ENCODE data around the gene TRIM38. TPM values are rescaled to one million over a fixed set of nuclear protein-coding genes. Genes with fewer than 3 reads are reported as not detected.

Gene TRIM38
- total RNA-seq, 2 donors from 2014 or later, result 9.7 to 13.4 TPM

GRCh38 chr6:26032340-26033084 lies 69.9 kb downstream of the TRIM38 start:
- DNase-seq, result peak; percentile 60
- no peaks in the 10 kb centered on the region for H3K36me3 ChIP-seq

DNA sequence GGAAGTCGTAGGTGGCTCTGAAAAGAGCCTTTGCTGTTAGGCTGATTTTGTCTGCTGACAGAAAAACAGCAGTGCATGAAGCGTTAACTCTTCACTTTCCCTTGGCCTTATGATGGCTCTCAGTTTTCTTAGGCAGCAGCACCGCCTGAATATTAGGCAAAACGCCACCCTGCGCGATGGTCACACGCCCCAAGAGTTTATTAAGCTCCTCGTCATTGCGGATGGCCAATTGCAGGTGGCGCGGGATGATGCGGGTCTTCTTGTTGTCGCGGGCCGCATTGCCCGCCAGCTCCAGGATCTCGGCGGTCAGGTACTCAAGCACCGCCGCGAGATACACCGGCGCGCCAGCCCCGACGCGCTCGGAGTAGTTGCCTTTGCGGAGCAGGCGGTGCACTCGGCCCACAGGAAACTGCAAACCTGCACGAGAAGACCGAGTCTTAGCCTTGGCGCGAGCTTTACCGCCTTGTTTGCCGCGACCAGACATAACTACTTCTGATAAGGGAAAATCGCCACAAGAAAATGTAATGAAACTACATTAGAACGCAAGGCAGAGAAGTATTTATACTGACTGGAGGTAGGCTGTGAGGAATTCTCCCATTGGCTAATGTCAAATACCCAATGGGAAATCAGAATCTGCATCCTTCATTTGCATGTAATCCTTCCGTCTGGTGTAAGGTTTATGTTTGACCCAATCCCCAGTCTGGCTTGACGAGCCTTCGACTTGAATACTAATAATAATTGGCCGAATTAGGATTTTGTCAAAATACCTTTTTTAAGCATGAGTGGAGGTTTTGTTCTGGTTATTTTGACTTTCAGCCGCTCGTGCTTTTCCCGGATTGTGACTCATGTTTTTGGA lies 70.7 kb downstream of the TRIM38 start:
- H3K27me3 ChIP-seq, result no peaks in the 10 kb centered on the region
- H3K9ac ChIP-seq (ENCODE audit: low read depth in 2 of 2, low read length in 2 of 2), result peak overlapping the region; percentile 67 to 86
- H3K36me3 ChIP-seq, result no peaks in the 10 kb centered on the region
- H3K27ac ChIP-seq, result peak overlapping the region; percentile 97
- TF ChIP-seq, protein P1, sequence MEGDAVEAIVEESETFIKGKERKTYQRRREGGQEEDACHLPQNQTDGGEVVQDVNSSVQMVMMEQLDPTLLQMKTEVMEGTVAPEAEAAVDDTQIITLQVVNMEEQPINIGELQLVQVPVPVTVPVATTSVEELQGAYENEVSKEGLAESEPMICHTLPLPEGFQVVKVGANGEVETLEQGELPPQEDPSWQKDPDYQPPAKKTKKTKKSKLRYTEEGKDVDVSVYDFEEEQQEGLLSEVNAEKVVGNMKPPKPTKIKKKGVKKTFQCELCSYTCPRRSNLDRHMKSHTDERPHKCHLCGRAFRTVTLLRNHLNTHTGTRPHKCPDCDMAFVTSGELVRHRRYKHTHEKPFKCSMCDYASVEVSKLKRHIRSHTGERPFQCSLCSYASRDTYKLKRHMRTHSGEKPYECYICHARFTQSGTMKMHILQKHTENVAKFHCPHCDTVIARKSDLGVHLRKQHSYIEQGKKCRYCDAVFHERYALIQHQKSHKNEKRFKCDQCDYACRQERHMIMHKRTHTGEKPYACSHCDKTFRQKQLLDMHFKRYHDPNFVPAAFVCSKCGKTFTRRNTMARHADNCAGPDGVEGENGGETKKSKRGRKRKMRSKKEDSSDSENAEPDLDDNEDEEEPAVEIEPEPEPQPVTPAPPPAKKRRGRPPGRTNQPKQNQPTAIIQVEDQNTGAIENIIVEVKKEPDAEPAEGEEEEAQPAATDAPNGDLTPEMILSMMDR (IDR thresholded peaks at IDR 0.05), result no peak
- H3K4me1 ChIP-seq, result peaks cover 6% of the 10 kb centered on the region
- no peaks in the 10 kb centered on the region for H3K9me3 ChIP-seq
- DNase-seq, result peak; percentile 71
- intact Hi-C loops (cut with DNase I), result no loop called here
- peak overlapping the region; percentile 49 for H3K4me3 ChIP-seq

More at GRCh38 chr6:26032340-26033084, 69.9 kb downstream of the TRIM38 start:
- Histone ChIP-seq H3K27ac (peak overlapping the region; percentile 97), H3K9me3 (no peaks in the 10 kb centered on the region), H3K4me3 (peak overlapping the region; percentile 49), H3K9ac (ENCODE audit: low read depth in 2 of 2, low read length in 2 of 2) (peak overlapping the region; percentile 67 to 86), H3K4me1 (peaks cover 6% of the 10 kb centered on the region), H3K27me3 (no peaks in the 10 kb centered on the region)
- intact Hi-C loops (cut with DNase I), result no loop called here
- TF ChIP-seq, protein P1 (IDR thresholded peaks at IDR 0.05), result no peak

DNA sequence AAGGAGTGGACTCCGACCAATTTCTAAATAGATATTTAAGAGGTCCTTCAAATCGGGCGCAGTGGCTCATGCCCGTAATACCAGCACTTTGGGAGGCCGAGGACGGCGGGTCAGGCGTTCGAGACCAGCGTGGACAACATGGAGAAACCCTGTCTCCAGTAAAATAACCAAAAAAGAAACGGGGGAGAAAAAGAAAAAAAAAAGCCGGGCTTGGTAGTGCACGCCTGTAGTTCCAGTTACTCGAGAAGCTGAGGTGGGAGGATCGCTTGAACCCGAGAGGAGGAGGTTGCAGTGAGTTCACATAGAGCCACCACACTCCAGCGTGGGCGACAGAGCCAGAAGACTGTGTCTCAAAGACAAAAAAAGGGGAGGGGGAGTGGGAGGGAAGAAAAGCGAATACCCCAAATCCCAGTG lies 71.3 kb downstream of the TRIM38 start:
- intact Hi-C loops (cut with DNase I), result no loop called here
- Histone ChIP-seq H3K9me3 (no peaks in the 10 kb centered on the region), H3K27ac (peak overlapping the region; percentile 97), H3K4me3 (peak overlapping the region; percentile 49), H3K27me3 (no peaks in the 10 kb centered on the region), H3K9ac (ENCODE audit: low read depth in 2 of 2, low read length in 2 of 2) (peak overlapping the region in 1 of 2 donors; percentile 86), H3K4me1 (peaks cover 6% of the 10 kb centered on the region), H3K36me3 (no peaks in the 10 kb centered on the region)
- TF ChIP-seq, protein P1 (IDR thresholded peaks at IDR 0.05), result no peak
- no peak for DNase-seq

GRCh38 chr6:26034905-26035304 lies 72.3 kb downstream of the TRIM38 start:
- TF ChIP-seq, protein P1 (IDR thresholded peaks at IDR 0.05), result no peak
- Histone ChIP-seq H3K4me1 (peaks cover 6% of the 10 kb centered on the region), H3K9ac (ENCODE audit: low read depth in 2 of 2, low read length in 2 of 2) (no peak overlapping the region), H3K4me3 (no peak overlapping the region), H3K9me3 (no peaks in the 10 kb centered on the region), H3K36me3 (no peaks in the 10 kb centered on the region), H3K27me3 (no peaks in the 10 kb centered on the region), H3K27ac (no peak overlapping the region)
- intact Hi-C loops (cut with DNase I), result no loop called here
- no peak for DNase-seq

Other genes starting within 250 kb of the TRIM38 start
- gene SLC17A4, start 208.1 kb upstream of the TRIM38 start, total RNA-seq, result 10 to 100 TPM; 11.3 to 27.7 TPM
- not detected for gene SLC17A1, start 130.8 kb upstream of the TRIM38 start, total RNA-seq
- gene SLC17A3, start 88.6 kb upstream of the TRIM38 start, total RNA-seq, result not detected
- gene SLC17A2, start 32.1 kb upstream of the TRIM38 start, total RNA-seq, result not detected
- gene HFE, start 124.6 kb downstream of the TRIM38 start, total RNA-seq, result 10 to 100 TPM; 11.1 to 11.8 TPM

Measured in colonic mucosa (tissue), 4 donors.